ENCODE results near the gene CSTPP1.
"Not testable (repeated sequence)": the region's sequence is repeated elsewhere in the genome, so short reads cannot be mapped to it uniquely, and the experiment has no call there.

The CSTPP1 gene

DNA sequence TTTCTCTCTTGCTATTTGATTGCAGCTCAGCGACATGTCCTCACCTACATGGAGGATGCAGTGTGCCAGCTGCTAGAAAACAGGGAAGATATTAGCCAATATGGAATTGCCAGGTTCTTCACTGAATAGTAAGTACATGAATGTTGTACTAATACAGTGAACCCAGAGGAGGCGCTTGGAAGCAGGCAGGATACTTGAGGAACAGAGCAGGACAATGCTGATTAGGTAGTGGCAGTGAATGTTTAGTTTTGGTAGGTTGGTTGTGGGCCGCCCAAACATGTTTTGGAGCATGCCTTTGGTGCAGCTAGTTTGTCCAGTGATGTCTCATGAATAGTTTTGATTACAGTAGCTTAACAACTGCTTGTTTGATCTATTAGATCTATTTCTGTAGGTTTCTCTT lies 50.6 kb downstream of the CSTPP1 start:
- DNase-seq (ENCODE audit: low read depth in 2 of 2, low spot score in 1 of 2) = no peak

DNA sequence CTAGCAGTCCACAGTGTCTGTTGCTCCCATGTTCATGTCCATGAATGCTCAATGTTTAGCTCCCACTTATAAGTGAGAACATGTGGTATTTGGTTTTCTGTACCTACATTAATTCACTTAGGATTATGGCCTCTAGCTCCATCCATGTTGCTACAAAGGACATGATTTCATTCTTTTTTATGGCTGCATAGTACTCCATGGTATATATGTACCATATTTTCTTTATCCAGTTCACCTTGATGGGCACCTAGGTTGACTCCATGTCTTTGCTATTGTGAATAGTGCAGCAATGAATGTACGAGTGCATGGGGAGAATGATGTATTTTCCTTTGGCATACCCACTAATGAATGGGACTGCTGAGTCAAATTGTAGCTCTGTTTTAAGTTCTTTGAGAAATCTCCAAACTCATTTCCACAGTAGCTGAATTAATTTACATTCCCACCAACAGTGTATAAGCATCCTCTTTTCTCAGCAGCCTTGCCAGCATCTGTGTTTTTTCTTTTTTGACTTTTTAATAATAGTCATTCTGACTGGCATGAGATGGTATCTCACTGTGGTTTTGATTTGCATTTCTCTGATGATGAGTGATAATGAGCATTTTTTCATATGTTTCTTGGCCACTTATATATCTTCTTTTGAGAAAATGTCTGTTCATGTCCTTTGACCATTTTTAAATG lies 53.4 kb downstream of the CSTPP1 start:
- DNase-seq (ENCODE audit: low read depth in 2 of 2, low spot score in 1 of 2) = not testable (repeated sequence)

DNA sequence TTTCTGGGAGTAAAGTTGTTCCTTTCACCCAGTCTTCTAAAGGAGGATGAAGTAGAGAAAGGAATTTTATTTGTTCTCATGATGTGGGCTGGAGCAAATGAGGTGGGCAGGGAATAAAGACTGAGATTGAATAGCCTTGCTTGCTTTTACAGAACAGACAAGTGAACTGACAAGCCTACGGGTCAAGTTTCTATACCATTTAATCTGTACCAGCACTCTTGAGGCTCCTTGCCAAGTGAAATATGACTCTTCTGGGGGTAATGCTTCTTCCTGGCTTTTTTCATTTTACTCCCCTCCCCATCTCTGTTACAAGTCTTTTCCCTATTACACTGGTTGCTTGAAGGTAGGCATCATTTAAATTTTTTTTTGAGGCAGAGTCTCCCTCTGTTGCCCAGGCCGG lies 54.8 kb downstream of the CSTPP1 start:
- DNase-seq (ENCODE audit: low read depth in 2 of 2, low spot score in 1 of 2) = no peak

DNA sequence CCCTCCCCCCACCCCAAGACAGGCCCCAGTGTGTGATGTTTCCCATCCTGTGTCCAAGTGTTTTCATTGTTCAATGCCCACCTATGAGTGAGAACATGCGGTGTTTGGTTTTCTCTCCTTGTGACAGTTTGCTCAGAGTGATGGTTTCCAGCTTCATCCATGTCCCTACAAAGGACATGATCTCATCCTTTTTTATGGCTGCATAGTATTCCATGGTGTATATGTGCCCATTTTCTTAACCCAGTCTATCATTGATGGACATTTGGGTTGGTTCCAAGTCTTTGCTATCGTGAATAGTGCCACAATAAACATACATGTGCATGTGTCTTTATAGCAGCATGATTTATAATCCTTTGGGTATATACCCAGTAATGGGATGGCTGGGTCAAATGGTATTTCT lies 55.8 kb downstream of the CSTPP1 start:
- not testable (repeated sequence) for DNase-seq (ENCODE audit: low read depth in 2 of 2, low spot score in 1 of 2)

DNA sequence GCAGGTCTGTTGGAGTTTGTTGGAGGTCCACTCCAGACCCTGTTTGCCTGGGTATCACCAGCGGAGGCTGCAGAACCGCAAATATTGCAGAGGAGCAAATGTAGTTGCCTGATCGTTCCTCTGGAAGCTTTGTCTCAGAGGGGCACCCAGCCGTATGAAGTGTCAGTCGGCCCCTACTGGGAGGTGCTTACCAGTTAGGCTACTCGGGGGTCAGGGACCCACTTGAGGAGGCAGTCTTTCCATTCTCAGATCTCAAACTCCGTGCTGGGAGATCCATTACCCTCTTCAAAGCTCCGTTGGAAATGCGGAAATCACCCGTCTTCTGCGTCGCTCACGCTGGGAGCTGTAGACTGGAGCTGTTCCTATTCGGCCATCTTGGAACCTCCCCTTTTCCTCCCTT lies 61.2 kb downstream of the CSTPP1 start:
- not testable (repeated sequence) for DNase-seq (ENCODE audit: low read depth in 2 of 2, low spot score in 1 of 2)

DNA sequence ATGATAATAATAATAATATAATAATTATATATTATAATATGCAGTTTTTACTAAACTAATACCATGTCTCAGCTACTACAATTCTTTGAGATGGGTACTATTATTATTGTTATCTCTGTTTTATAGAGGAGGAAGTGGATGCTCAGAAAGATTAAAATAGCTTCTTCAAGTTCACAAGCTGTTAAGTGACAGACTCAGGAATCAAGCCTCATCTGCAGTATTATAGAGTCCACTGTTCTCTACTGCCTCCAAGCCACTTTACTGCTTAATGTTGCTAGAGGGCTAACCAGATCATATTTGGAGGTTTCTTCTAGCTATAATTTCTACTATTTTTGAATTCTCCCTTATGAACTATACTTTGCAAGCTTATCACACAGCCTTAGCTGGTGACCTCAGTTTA lies 62.7 kb downstream of the CSTPP1 start:
- no peak for DNase-seq (ENCODE audit: low read depth in 2 of 2, low spot score in 1 of 2)

DNA sequence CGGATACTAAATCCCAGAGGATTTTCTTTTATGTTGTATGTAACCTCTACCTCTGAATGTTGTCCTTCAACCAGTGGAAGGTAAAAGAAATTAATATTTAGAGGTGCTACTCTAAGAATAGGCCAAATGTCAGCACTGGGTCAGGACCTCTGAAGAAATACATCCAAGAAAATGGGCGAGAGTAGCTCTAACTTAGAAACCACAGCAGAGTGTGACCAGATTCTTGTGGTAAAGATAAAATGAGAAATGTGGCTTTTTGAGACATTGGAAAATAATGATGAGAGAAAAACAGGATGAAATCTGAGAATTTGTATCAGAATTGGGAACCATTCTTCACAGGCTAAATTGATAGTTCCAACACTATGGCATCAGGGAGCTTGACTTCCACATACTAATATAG lies 63.5 kb downstream of the CSTPP1 start:
- DNase-seq (ENCODE audit: low read depth in 2 of 2, low spot score in 1 of 2) = no peak

DNA sequence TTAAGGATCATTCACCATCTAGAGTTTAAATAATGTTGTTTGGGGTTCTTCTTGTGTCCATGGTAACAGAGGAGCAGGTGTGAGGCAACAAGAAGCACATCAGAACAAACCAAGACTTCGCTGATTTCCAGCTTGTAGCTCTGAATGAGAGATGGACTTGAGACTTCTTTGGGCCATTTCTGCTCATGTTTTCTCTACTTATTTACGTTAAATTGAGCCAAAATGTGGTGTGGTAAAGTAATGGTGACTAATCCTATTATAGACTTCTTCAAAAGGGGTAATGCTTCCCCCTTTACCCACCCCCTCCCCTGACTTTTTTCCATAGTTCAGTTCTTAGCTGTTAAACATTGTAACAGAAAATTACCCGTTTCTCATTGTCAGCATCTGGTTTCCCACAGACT lies 65.2 kb downstream of the CSTPP1 start:
- DNase-seq (ENCODE audit: low read depth in 2 of 2, low spot score in 1 of 2) = no peak

DNA sequence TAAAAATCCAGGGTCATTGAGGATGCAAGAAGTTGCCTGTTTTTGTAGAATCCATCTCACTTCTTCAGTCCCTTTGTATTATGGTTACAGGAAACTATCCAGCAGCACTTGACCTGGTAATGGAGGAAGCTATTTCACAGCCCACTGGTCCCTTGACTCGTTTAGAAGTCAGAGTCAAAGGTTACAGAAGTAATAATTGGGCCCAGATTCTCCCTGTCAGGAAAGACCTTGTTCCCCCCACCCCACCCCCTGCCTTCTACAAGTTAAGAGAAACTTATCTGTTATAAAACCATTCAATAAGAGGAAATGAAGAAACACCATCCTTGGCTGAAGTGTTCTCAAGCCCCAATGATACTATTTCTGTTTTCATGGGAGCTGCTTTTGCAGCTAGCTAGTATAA lies 65.8 kb downstream of the CSTPP1 start:
- no peak for DNase-seq (ENCODE audit: low read depth in 2 of 2, low spot score in 1 of 2)

DNA sequence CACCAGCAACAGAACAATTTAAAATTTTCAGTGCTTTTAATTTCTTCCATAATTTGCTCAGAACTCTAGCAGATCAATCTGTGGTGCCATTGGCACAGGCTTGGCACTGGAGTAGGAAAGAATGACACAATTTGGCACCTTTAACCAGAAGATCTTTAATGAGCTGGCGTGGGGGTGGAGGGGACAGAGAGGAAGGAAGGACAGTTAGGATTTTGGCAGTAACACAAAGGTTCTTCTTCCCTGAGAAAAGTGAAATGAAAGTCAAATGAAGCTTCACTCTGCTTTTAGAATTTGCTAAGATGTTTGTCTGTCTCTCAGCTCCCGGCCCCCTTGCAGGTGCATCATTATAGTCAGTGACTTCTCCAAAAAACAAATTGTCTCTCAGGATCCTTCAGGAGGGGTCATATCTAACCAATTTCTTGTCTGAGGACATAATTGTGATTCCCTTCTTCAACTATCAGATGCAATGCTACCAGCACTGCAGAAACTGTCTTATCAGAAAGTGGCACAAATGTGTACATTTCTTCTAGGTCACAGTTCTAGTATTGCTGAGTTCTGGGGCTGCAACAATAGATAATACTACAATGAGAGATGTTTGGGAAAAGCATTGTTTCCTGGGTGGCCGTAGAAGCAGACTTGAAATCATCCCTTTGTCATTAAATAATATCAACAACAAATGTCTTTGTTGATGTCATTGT lies 66.8 kb downstream of the CSTPP1 start:
- DNase-seq (ENCODE audit: low read depth in 2 of 2, low spot score in 1 of 2) = no peak

DNA sequence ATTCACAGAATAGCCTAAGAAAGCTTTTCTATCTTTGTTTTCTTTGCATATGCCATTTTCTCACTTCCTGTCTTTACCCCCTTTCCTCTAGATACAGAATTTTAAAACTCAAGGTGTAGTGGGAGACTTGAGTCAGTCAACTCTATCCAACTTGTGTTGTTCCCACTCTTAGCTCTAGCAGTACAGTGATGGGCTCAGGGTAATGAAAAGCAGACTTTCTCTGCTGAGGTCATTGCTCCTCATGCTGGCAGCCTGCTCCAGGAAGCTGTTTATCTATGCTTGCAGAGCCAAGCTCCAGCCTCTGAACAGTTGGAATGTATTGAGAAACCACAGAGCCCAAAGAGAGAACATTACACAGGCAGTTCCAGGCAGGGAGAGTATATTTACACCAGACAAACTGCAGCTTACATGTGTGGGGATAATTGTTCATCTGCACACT lies 68.1 kb downstream of the CSTPP1 start:
- no peak for DNase-seq (ENCODE audit: low read depth in 2 of 2, low spot score in 1 of 2)

DNA sequence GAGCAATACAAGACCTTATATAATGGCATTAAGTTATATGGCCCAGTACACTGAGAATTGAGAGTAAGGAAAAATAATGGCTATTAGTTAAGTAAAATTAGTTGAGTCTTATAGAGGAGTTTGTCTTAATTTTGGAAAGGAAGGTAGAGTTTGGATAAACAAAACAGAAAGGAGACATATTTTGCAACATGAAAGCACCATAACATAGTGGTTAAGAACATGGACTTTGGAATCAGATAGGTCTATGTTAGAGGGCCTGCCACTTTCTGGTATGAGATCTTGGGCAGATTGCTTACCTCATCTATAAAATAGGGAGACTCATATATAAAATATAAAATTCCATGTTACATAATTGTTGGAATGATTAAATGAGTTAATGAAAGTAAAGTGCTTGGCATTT lies 68.9 kb downstream of the CSTPP1 start:
- no peak for DNase-seq (ENCODE audit: low read depth in 2 of 2, low spot score in 1 of 2)

DNA sequence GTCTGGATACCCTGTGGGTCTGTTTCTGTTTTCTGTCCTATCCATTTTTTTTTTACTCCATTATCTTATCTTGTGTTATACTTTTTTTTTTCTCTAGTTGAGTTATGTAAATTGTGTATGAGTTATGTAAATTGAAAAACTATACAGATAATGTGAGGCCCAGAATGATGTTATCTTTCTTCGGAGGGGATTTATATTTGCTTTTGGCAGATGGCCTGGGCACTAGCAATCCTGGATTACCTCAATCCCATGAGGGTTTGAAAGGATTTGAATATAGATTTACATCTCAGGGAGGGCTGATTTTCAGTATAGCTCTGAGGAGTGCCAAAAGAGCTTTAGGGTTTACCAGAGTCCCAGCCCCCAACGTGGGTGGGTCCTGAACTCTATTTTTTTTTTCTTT lies 71.0 kb downstream of the CSTPP1 start:
- DNase-seq (ENCODE audit: low read depth in 2 of 2, low spot score in 1 of 2) = no peak

DNA sequence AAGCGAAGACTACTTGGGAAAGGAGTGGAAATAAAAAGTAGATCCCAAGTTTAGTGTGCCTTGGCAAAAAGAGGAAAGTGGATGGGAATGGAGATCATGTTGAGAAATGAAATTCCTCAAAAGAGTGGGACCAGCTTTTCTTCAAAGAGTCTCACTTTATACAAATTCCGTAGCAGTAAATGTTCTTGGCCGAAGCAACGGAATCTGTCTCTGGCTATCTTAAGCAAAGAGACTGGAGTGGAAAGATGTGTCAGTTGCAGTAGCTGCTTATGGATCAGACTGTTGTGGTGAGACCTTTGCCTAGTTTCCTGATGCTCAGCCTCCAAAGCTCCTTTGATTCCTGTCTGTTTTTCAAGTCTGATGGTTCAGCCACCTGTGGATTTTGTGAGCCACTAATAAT lies 73.6 kb downstream of the CSTPP1 start:
- DNase-seq (ENCODE audit: low read depth in 2 of 2, low spot score in 1 of 2) = no peak

DNA sequence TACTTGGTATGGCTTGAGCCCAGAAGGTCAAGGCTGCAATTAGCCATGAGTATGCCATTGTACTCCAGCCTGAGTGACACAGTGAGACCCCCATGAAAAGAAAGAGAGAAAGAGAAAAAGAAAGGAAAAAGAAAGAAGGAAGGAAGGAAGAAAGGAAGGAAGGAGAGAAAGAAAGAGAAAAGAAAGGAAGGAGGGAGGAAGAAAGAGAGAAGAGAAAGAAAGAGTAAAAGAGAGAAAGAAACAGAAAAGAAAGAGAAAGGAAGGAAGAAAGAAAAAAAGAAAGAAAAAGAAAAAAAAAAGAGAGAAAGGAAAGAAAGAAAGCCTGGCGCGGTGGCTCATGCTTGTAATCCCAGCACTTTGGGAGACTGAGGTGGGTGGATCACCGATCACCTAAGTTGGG lies 77.5 kb downstream of the CSTPP1 start:
- no peak for DNase-seq (ENCODE audit: low read depth in 2 of 2, low spot score in 1 of 2)

DNA sequence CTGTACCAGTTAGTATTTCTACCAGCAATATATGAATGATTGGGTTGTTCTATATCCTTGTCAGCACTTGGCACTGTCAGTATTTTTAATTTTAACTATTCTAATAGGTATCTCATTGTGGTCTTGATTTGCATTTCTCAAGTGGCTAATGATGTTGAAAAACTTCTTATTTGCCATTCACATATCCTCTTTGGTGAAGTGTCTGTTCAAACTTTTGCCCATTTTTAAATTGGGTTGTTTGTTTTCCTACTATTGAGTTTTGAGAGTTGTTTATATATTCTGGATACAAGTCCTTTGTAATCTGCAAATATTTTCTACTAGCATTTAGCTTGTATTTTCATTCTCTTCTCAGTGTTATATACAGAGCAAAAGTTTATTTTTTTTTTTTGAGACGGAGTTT lies 82.1 kb downstream of the CSTPP1 start:
- no peak for DNase-seq (ENCODE audit: low read depth in 2 of 2, low spot score in 1 of 2)

DNA sequence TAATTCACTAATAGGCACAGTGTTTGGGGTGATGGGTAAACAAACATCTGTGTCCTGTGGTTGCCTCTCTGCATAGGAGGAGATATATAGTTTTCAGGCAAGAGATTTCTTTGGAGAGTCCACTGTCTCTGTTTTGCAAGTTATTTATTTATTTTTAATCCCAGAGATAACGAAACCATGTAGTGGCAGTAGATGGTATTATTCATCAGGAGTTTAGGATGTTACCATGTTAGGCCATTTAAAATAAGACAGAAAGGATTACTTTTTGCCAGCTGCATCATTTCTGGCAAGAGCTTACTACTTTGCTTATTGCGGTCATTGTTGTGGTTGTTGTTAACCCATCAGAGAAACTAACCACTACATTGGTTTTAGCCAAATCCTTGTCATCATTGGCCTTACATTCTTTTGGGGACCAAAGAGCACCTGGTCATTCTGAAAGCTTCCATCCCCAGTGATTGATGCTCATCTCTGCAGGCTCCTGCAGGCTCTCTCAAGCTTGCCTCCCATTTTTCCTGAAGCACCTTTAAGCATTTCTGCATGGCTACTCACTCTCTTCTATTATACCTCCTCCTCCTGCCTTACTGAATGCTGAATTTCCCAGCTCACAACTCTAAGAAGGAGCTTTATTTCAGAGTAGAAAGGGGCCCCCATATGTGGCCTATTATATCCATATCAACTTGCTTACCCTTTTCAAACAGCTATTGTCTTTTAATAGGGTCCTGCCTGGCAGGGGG lies 84.4 kb downstream of the CSTPP1 start:
- no peak for DNase-seq (ENCODE audit: low read depth in 2 of 2, low spot score in 1 of 2)

DNA sequence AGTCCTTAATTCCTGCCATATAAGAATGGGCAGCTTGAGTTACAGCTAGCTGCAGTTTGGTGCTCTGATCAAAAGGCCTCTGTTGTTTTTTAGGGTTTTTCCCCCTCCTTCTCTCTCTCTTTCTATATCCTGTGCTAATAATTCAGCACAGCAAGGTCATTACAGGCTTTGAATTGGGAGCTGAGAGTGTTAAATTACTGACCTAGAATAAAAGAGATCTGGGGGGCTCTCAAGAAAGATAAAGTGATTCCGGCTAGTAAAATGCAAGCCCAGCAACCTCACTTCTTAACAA lies 84.9 kb downstream of the CSTPP1 start:
- no peak for DNase-seq (ENCODE audit: low read depth in 2 of 2, low spot score in 1 of 2)

DNA sequence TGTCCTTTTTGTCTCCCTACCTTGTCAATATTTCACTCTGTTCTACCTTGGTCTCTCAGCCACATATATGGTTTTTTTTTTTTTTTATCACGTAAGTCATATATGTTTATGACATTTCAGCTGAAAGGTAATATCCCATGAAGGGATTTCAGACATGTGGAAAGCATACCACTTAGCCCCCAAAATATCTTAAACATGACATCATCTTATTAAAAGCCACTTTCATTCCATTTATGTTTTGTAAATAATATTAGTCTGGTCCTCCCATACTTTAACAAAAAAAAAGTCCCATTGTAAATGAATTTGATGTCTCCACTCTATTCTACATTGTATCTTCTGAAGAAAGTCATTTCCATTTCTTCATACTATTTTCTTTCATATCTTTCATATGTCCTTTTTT lies 85.4 kb downstream of the CSTPP1 start:
- no peak for DNase-seq (ENCODE audit: low read depth in 2 of 2, low spot score in 1 of 2)

DNA sequence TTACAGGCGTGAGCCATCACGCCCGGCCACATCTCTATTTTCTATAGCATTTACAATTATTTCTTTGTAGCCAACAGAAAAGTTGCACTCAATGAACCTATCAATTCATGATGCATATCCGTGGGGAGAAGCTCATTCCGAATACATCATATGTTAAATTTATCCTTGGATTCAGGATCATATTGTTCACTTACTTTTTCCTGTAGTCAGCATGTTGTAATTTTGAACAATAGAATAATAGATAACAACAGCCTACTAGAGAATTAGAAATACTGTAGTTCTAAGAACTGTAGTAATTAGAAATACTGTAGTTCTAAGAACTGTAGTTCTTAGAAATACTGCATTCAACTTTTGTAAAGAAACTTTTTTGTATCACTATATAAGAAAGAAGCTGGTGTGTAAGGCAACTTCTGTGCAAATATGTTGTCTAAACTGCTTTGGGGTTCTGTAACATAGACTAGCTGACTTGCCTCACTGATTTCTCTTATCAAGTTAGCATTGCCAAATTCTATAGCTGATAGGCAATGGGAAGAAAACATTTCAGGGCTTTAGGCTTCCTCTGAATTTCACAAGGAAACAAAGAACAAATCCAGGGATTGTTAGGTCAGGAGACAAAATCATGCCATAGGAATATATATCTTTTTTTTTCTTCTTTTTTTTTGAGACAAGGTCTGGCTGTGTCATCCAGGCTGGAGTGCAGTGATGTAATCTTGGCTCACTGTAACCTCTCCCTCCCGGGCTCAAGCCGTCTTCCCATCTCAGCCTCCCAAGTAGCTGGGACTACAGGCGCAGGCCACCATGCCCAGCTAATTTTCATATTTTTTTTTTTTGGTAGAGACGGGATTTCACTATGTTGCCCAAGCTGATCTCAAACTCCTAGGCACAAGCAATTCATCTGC lies 91.9 kb downstream of the CSTPP1 start:
- DNase-seq (ENCODE audit: low read depth in 2 of 2, low spot score in 1 of 2) = no peak

DNA sequence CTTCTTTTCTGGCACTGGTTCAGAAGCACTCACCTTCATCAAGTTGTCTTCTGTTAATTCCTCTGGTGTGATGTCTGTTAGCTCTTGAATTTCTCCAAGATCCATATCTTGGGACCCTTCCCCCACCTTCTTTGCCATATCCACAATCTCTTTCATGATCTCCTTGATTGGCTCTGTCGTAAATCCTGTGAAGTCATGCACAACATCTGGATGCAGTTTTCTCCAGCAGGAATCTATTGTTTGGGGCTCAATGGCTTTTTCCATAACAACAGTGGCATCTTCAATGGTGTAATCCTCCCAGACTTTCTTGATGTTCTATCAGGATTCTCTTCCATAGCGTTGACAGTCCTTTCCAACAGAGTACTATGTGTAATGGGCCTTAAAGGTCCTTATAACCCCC lies 96.9 kb downstream of the CSTPP1 start:
- no peak for DNase-seq (ENCODE audit: low read depth in 2 of 2, low spot score in 1 of 2)

DNA sequence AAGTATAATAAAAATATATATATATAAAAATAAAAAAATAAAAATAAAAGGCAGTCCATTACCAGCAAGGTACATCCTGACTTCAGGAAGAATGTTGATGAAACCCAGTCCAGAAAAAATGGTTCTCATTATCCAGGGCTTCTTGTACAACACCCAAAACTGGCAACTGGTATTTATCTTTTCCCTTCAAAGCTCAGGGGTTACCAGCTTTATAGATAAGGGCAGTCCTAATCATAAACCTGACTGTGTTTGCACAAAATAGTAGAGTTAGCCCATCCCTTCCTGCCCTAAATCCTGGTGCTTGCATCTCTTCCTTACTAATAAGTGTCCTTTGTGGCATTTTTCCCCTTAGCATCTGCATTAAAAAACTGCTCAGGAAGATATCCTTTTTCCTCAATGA lies 97.5 kb downstream of the CSTPP1 start:
- DNase-seq (ENCODE audit: low read depth in 2 of 2, low spot score in 1 of 2) = no peak

All from stimulated activated CD8-positive, alpha-beta memory T cell treated with anti-CD3 and anti-CD28 coated beads, Interleukin-4, amount 100 ng/mL, for 4 hours (primary cell).